Measurements from ENCODE around the gene AMOTL1. TPM values are rescaled to one million over a fixed set of nuclear protein-coding genes. Genes with fewer than 3 reads are reported as not detected.
"Not testable (repeated sequence)": the region's sequence is repeated elsewhere in the genome, so short reads cannot be mapped to it uniquely, and the experiment has no call there.

AMOTL1 gene
- total RNA-seq, 6 experiments from 2014 or later, result 7.4 to 43.8 (median 17.3) TPM

DNA sequence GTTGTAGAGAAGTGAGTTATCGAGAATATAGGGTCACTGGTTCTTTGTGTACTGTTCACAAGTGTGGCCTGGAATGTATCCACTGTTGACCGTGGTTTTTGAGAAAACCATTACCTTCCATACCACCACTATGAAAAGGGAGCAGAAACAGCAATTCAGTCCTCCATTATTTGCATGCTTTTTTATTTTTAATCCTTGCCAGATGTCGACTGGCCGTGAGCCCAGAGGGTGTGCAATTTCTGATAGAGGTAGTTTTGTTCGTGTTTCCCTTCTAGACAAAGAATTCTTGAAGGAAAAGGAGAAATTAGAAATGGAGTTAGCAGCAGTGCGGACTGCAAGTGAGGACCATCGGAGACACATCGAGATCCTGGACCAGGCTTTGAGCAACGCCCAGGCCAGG lies 81.7 kb downstream of the AMOTL1 start:
- H3K4me3 ChIP-seq, result no peak overlapping the region
- ATAC-seq, result no peak
- no peak for DNase-seq
- no peak for TF ChIP-seq POLR2A (IDR thresholded peaks at IDR 0.05)
- TF ChIP-seq, protein P1, sequence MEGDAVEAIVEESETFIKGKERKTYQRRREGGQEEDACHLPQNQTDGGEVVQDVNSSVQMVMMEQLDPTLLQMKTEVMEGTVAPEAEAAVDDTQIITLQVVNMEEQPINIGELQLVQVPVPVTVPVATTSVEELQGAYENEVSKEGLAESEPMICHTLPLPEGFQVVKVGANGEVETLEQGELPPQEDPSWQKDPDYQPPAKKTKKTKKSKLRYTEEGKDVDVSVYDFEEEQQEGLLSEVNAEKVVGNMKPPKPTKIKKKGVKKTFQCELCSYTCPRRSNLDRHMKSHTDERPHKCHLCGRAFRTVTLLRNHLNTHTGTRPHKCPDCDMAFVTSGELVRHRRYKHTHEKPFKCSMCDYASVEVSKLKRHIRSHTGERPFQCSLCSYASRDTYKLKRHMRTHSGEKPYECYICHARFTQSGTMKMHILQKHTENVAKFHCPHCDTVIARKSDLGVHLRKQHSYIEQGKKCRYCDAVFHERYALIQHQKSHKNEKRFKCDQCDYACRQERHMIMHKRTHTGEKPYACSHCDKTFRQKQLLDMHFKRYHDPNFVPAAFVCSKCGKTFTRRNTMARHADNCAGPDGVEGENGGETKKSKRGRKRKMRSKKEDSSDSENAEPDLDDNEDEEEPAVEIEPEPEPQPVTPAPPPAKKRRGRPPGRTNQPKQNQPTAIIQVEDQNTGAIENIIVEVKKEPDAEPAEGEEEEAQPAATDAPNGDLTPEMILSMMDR (IDR thresholded peaks at IDR 0.05), result no peak
- no peak overlapping the region for H3K27ac ChIP-seq
- intact Hi-C loops (cut with DNase I), result no loop called here
- no peaks in the 10 kb centered on the region for H3K27me3 ChIP-seq
- H3K9me3 ChIP-seq, result no peaks in the 10 kb centered on the region
- peaks cover 0 to 43% (median 12%) of the 10 kb centered on the region in 4 donors for H3K36me3 ChIP-seq
- 81% methylated on average over 9 of the region's 9 CpGs for WGBS (ENCODE audit: insufficient coverage, low coverage, low lambda C conversion rate, missing lambda C conversion rate)
- H3K4me1 ChIP-seq, result peaks cover 0 to 38% (median 20%) of the 10 kb centered on the region in 4 donors

DNA sequence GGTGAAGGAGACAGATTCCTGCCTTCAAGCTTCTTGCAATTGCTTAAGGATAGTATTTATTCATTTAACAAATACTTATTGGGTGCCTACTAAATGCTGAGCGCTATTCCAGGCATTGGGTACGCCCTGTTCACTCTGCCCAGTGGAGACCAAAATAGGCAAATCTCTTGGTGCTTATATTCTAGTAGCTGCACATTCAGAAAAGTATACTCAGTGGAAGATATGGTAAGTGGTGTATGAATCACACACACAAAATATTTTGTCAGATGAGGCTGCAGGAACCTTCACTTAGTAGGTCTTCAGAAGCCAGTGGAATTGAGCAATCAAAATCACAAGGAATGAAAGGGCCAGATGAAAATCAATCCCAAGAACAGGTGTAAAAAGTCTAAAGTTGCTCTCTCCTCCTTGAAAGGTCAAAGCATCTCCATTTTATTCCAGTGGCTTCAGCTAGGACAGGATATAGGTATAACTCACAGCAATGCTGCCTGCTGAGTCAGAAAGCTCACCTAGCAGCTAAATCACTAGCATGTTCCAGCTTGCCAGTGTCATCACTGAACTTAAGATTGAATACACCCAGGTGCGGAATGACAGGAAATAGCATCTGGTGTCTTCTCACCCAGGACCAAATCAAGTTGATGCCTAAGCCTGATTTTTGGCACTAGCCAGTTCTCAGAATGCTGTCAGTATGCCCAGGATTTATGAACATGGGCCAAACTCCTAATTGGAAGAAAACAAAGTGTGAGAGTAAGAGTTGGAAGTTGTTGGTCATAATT lies 83.9 kb downstream of the AMOTL1 start:
- H3K4me3 ChIP-seq, result no peak overlapping the region
- no peak overlapping the region for H3K27ac ChIP-seq
- TF ChIP-seq POLR2A (IDR thresholded peaks at IDR 0.05), result no peak
- TF ChIP-seq, protein P1 (IDR thresholded peaks at IDR 0.05), result no peak
- no peaks in the 10 kb centered on the region for H3K9me3 ChIP-seq
- no peaks in the 10 kb centered on the region for H3K27me3 ChIP-seq
- intact Hi-C loops (cut with DNase I), result no loop called here
- H3K36me3 ChIP-seq, result peaks cover 0 to 65% (median 19%) of the 10 kb centered on the region in 4 donors
- H3K4me1 ChIP-seq, result peaks cover 0 to 19% (median 8%) of the 10 kb centered on the region in 4 donors
- no peak for ATAC-seq
- DNase-seq, result no peak
- WGBS (ENCODE audit: insufficient coverage, low coverage, low lambda C conversion rate, missing lambda C conversion rate), result 94% methylated on average over 3 of the region's 3 CpGs

DNA sequence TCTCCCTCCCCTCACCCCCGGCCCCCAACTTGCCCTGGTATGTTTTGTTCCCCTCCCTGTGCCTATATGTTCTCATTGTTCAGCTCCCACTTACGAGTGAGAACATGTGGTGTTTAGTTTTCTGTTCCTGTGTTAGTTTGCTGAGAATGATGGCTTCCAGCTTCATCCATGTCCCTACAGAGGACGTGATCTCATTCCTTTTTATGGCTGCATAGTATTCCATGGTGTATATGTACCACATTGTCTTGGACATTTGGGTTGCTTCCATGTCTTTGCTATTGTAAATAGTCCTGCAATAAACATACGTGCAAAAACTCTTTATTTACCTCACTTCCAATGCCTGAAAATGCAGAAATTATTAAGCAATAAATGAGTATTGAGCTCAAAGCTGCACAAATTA lies 85.1 kb downstream of the AMOTL1 start:
- DNase-seq; H3K4me3 ChIP-seq; H3K27ac ChIP-seq; H3K27me3 ChIP-seq; intact Hi-C loops (cut with DNase I); H3K4me1 ChIP-seq; H3K9me3 ChIP-seq; ATAC-seq: not testable (repeated sequence)
- WGBS (ENCODE audit: insufficient coverage, low coverage, low lambda C conversion rate, missing lambda C conversion rate), result 81% methylated on average over 4 of the region's 4 CpGs
- peaks cover 0 to 78% (median 19%) of the 10 kb centered on the region in 4 donors for H3K36me3 ChIP-seq

DNA sequence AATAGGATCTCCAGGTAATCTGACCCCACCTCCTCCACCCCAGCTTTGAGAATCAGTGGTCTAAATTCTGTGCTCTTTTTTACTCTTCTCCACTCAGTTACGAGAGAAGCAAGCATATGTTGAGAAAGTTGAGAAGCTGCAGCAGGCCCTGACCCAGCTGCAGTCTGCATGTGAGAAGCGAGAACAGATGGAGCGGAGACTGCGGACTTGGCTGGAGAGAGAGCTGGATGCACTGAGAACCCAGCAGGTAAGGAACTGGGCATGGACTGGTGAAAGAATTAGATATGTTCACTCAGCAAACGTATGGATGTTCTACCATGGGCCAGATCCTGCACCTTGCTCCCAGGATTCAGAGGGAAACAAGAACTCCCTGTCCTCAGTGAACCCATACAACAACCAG lies 85.7 kb downstream of the AMOTL1 start:
- DNase-seq (no peak), ATAC-seq (no peak)
- H3K27ac ChIP-seq, result no peak overlapping the region
- intact Hi-C loops (cut with DNase I), result no loop called here
- 86% methylated on average over 5 of the region's 5 CpGs for WGBS (ENCODE audit: insufficient coverage, low coverage, low lambda C conversion rate, missing lambda C conversion rate)
- no peak overlapping the region for H3K4me3 ChIP-seq
- peaks cover 0 to 81% (median 19%) of the 10 kb centered on the region in 4 donors for H3K36me3 ChIP-seq
- peaks cover 0 to 1% (median 0%) of the 10 kb centered on the region in 4 donors for H3K4me1 ChIP-seq
- TF ChIP-seq POLR2A (IDR thresholded peaks at IDR 0.05), result no peak
- TF ChIP-seq, protein P1 (IDR thresholded peaks at IDR 0.05), result no peak
- H3K9me3 ChIP-seq, result no peaks in the 10 kb centered on the region
- H3K27me3 ChIP-seq, result no peaks in the 10 kb centered on the region

DNA sequence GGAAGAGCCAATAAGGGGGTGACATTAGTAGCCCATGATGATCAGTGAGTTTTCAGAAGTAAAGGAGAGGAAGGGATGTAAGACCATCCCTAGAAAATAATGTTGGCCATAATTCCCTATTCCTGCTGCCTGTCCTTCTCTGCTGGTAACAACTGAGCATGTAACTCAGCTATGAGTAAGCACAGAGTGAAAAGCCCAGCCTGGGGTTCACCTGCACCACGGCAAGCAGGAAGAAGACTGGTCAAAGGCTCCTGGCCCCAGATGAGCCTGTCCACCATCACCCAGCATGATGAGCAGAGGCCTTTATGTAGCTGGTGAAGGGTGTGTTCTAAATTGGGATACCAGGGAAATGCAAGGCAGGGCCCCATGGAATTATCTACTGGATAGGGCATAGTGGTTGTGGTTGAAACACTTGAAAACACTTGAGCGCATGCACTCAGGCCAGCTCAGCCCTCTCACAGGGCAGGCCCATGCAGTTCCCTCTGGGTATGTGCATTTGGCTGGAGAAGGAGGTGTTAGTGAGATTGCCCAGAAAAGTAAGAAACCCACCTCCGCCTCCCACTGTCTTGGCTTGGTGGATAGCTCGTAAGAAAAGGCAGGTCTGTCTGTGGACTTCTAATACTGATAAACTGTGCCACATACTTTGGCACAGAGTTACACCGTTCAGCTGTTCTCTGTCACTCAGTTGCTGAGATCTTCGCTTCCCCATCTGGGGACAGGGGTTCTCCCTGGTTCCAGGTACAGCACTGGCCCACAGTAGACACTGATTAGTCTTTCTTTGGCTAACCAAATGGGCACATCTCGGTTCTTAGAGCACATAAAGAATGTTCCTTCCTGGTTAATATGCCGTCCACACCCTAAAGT lies 86.8 kb downstream of the AMOTL1 start:
- Histone ChIP-seq H3K27me3 (no peaks in the 10 kb centered on the region), H3K4me1 (no peaks in the 10 kb centered on the region), H3K4me3 (no peak overlapping the region), H3K27ac (no peak overlapping the region), H3K9me3 (no peaks in the 10 kb centered on the region), H3K36me3 (peaks cover 0 to 89% (median 23%) of the 10 kb centered on the region in 4 donors)
- intact Hi-C loops (cut with DNase I), result no loop called here
- ATAC-seq, result no peak
- no peak for DNase-seq
- TF ChIP-seq, protein P1 (IDR thresholded peaks at IDR 0.05), result no peak
- TF ChIP-seq POLR2A (IDR thresholded peaks at IDR 0.05), result no peak
- 88% methylated on average over 1 of the region's 8 CpGs for WGBS (ENCODE audit: insufficient coverage, low coverage, low lambda C conversion rate, missing lambda C conversion rate)

Measured in right lobe of liver (tissue), 6 donors.